ENCODE results near the gene MAD1L1.
A peak's percentile ranks its signal among the peaks of the same experiment; 100 is the strongest.

Gene MAD1L1

DNA sequence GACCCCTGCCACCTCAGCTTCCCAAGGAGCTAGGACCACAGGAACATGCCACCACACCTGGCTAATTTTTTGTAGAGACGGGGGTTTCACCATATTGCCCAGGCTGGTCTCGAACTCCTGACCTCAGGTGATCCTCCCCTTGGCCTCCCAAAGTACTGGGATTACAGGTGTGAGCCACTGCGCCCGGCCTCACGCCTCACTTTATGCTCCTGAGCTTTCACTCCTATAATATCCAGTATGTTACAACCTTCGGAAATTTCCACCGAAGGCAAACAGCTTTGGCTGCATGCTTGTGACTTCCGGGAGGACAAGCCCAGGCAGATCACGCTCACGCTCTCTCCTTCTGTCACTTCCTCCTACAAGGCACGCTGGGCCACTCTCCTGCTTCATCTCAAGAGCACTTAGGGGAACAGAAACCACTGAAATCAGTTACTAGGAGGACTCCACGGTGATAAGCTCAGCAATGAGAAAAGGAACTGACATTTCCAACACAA lies 4.4 kb upstream of the MAD1L1 start:
- no peaks in the 10 kb centered on the region for H4K20me1 ChIP-seq (ENCODE audit: insufficient read depth)
- no peak overlapping the region for H3K4me3 ChIP-seq (IDR thresholded peaks at IDR 0.05; ENCODE audit: insufficient read depth, low read depth, low read length)
- no peak overlapping the region for H2AFZ ChIP-seq (ENCODE audit: low read depth)
- no peak overlapping the region for H3K4me2 ChIP-seq
- no peak overlapping the region for H3K9ac ChIP-seq
- no peaks in the 10 kb centered on the region for H3K27me3 ChIP-seq (ENCODE audit: insufficient read depth, low read depth)
- peaks cover 15% of the 10 kb centered on the region for H3K4me1 ChIP-seq (ENCODE audit: low read depth, poor library complexity, severe bottlenecking)
- H3K36me3 ChIP-seq (ENCODE audit: insufficient read depth) = peaks cover 6% of the 10 kb centered on the region; the same call in 1 of the 2 replicates
- H3K79me2 ChIP-seq (ENCODE audit: insufficient read depth, low read depth) = peaks cover 26% of the 10 kb centered on the region
- no peak overlapping the region for H3K27ac ChIP-seq
- TF ChIP-seq, protein P1, sequence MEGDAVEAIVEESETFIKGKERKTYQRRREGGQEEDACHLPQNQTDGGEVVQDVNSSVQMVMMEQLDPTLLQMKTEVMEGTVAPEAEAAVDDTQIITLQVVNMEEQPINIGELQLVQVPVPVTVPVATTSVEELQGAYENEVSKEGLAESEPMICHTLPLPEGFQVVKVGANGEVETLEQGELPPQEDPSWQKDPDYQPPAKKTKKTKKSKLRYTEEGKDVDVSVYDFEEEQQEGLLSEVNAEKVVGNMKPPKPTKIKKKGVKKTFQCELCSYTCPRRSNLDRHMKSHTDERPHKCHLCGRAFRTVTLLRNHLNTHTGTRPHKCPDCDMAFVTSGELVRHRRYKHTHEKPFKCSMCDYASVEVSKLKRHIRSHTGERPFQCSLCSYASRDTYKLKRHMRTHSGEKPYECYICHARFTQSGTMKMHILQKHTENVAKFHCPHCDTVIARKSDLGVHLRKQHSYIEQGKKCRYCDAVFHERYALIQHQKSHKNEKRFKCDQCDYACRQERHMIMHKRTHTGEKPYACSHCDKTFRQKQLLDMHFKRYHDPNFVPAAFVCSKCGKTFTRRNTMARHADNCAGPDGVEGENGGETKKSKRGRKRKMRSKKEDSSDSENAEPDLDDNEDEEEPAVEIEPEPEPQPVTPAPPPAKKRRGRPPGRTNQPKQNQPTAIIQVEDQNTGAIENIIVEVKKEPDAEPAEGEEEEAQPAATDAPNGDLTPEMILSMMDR (conservative IDR thresholded peaks at IDR 0.05; ENCODE audit: low read depth, low read length) = no peak

DNA sequence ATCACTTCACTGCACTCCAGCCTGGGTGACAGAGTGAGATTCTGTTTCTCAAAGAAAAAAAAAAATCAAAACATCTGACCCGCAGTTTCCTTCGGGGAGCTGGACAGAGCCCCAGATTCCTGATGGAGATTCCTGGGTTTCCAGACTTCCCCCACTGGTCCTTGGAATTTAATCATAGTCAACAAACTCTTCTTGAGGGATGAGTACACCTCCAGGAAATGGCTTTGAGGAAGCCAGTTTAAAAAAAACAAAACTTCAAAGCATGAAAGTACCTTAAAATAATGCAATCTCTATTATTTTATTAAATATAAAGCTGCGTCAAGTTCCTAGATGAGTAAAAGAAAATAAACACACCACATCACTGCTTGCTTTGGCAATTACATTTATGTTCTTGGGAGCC lies 1.2 kb upstream of the MAD1L1 start:
- Histone ChIP-seq H3K27ac (no peak overlapping the region), H3K9ac (no peak overlapping the region), H2AFZ (ENCODE audit: low read depth) (no peak overlapping the region), H3K4me2 (no peak overlapping the region), H3K36me3 (ENCODE audit: insufficient read depth) (peaks cover 6% of the 10 kb centered on the region; the same call in 1 of the 2 replicates), H4K20me1 (ENCODE audit: insufficient read depth) (peaks cover 3% of the 10 kb centered on the region; the same call in 1 of the 2 replicates), H3K4me3 (IDR thresholded peaks at IDR 0.05; ENCODE audit: insufficient read depth, low read depth, low read length) (no peak overlapping the region), H3K79me2 (ENCODE audit: insufficient read depth, low read depth) (peaks cover 32% of the 10 kb centered on the region; the same call in 1 of the 2 replicates), H3K4me1 (ENCODE audit: low read depth, poor library complexity, severe bottlenecking) (peaks cover 15% of the 10 kb centered on the region), H3K27me3 (ENCODE audit: insufficient read depth, low read depth) (no peaks in the 10 kb centered on the region)
- TF ChIP-seq, protein P1 (conservative IDR thresholded peaks at IDR 0.05; ENCODE audit: low read depth, low read length) = no peak

DNA sequence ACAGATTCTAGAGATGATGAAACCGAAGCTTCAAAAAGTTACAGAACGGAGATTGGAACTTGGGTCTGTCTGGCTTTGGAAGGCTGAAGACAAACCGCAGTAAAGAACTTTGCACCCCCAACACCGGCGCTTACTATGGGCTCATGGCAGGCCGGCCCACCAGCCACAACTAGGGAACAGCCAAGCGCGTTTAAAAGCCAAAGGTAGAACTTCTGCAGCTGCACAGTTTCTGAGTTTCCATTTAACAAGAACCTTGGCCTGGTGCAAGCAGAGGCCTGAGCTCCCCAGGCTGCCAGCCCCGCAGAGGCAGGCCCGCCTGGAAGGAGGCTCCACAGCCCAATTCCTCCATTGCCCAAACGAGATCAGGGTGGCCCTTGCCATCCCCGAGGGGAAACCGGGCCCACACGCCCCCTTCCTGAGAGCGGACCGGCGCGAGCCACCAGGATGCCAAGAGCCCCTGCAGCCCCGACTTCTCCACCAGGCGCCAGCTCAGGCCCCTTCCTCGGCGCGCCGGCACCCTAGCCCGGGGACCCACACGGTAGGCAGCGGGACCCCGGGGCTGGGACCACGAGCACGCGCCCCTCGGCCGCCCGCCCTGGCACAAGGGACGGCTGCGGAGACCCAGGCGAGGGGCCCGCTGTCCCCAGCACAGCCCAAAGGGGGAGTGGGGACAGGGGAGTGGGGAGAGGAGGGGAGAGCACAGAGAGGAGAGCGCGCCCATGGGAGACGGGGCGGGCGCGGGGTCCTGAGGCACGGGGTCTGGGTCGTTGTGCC lies 566 bp downstream of the MAD1L1 start:
- Histone ChIP-seq H3K27ac (no peak overlapping the region), H3K9ac (peak overlapping the region; percentile 75), H3K27me3 (ENCODE audit: insufficient read depth, low read depth) (no peaks in the 10 kb centered on the region), H3K79me2 (ENCODE audit: insufficient read depth, low read depth) (peaks cover 39% of the 10 kb centered on the region; the same call in 1 of the 2 replicates), H3K36me3 (ENCODE audit: insufficient read depth) (peaks cover 8% of the 10 kb centered on the region; the same call in 1 of the 2 replicates), H2AFZ (ENCODE audit: low read depth) (peak overlapping the region; percentile 81), H4K20me1 (ENCODE audit: insufficient read depth) (peaks cover 3% of the 10 kb centered on the region; the same call in 1 of the 2 replicates), H3K4me3 (IDR thresholded peaks at IDR 0.05; ENCODE audit: insufficient read depth, low read depth, low read length) (peak overlapping the region; percentile 33), H3K4me2 (peak overlapping the region; percentile 98), H3K4me1 (ENCODE audit: low read depth, poor library complexity, severe bottlenecking) (peaks cover 15% of the 10 kb centered on the region)
- TF ChIP-seq, protein P1 (conservative IDR thresholded peaks at IDR 0.05; ENCODE audit: low read depth, low read length) = no peak

GRCh38 chr7:2230882-2231281 lies 1.9 kb downstream of the MAD1L1 start:
- TF ChIP-seq, protein P1 (conservative IDR thresholded peaks at IDR 0.05; ENCODE audit: low read depth, low read length) = no peak
- Histone ChIP-seq H3K9ac (no peak overlapping the region), H4K20me1 (ENCODE audit: insufficient read depth) (peaks cover 3% of the 10 kb centered on the region; the same call in 1 of the 2 replicates), H3K36me3 (ENCODE audit: insufficient read depth) (peaks cover 8% of the 10 kb centered on the region; the same call in 1 of the 2 replicates), H3K27ac (no peak overlapping the region), H3K4me1 (ENCODE audit: low read depth, poor library complexity, severe bottlenecking) (peaks cover 15% of the 10 kb centered on the region), H2AFZ (ENCODE audit: low read depth) (no peak overlapping the region), H3K4me2 (no peak overlapping the region; the same call in 1 of the 2 replicates), H3K27me3 (ENCODE audit: insufficient read depth, low read depth) (no peaks in the 10 kb centered on the region), H3K79me2 (ENCODE audit: insufficient read depth, low read depth) (peaks cover 39% of the 10 kb centered on the region; the same call in 1 of the 2 replicates), H3K4me3 (IDR thresholded peaks at IDR 0.05; ENCODE audit: insufficient read depth, low read depth, low read length) (no peak overlapping the region)
